EL (cell line): ENCODE data around the gene HSD11B2.

ENCODE experiments used
- DNase-seq: peaks from one replicate; pipeline ENCODE4 v3.0.0-alpha.2; 2016

Gene HSD11B2

DNA sequence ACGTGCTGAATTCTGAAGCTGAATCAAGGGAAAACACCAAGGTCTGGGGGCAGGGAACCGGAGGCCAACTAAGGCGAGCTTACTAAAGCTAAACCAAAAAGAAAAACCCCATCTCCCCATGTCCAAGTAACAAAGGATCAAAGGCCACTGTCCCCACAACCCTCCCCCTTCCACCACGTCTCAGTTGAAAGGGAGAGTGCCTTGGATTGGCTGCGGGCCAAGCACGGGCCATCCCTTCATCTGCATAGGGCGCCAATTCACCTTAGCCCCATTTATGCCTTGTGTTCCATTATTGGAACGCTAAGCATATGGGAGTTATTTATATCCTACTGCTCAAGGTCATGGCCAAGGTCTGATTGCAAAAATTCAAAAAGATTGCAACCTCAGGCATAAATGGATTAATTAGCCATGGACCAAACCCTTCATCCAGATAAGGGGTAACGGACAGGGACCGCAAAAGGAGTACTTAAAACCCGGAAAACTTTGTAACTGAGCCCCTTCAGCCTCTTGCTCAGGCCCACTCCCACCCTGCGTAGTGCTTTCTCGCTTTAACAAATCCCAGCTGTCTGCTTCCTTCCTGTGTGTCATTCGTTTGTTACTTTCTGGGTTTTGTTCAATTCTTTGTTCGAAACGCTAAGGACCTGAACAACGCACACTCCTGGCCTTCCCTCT is 50.8 kb downstream of the HSD11B2 start:
- no peak for DNase-seq

DNA sequence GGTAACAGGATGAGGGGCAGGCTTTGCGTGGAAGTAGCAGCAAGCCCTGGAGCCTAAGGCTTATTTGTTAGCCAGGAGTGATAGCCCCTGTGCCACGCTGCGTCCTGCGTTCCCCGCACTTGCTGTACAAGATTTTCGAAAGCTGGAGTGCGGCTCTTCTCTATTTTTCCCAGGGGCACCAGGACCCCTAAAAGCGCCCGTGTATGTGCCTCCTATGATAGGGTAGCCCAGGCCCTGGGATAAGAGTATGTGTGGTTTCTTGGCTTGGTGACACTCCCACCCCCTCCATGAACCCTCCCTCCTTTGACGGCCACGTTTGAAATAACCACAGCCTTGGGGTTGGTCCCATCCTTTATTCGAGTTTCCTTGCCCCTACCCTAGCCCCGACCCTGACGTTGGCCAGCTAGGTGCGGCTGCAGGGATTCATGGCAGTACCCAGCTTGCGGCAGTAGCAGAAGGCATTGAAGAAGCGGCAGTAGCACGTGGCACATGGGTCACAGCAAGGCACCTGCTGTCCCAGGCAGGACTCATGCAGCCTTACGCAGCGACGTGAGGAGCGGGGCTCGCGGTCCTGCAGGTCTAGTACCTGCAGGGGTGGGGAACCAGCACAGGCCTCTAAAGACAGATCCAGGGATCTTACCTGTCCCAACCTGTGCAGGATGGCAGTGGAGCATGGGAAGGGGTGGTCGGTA is 51.5 kb downstream of the HSD11B2 start:
- no peak for DNase-seq

GRCh38 chr16:67483150-67483549 is 52.2 kb downstream of the HSD11B2 start, which contains the start of gene AGRP:
AGRP (minus strand) TSS chr16:67483547; CDS start chr16:67483398, 149 bp downstream.
- DNase-seq: no peak

- DNase-seq: no peak
Observed at GRCh38 chr16:67483731-67484525, 53.0 kb downstream of the HSD11B2 start.

DNA sequence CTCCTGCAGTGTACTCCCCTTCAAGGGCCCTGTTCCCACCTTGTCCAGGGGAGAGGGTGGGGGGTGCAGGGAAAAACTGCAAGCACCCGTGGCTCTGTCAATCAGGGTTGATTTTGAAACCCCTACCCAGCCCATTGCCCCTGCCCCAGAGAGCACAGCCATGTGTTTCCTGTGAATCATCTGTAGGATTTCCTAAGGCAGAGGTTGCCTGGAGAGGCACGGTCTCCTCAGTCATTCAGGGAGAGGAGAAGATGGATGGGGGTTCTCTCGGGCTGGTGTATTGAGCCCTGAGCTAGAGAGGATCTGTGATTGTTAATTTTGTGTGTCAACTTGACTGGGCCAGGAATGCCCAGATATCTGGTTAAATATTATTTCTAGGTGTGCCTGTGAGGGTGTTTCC is 55.9 kb downstream of the HSD11B2 start:
- no peak for DNase-seq
